GM12878 (cell line): ENCODE results near the gene SLC27A5. TPM values are rescaled to one million over a fixed set of nuclear protein-coding genes. Genes with fewer than 3 reads are reported as not detected.

Experiments used
- ATAC-seq: fragments of 200-7000 bp; cut with Tn5 transposase; 3 replicates; pipeline ENCODE4 v1.9.1; 2020; ENCODE audit warnings: mild to moderate bottlenecking, moderate library complexity
- BruUV-seq: library from RNA; stranded (reverse); fragments of 400-500 nt; replicated peaks from 2 replicates; lab custom pipeline; 2021; lab: Mats Ljungman, UMichigan
- CTCF ChIA-PET: fragments of 300-600 bp; sonication (Branson Sonifier 250); formaldehyde crosslinking; extraction: SDS; loops from one replicate; lab custom pipeline; 2021; ENCODE audit warnings: inconsistent platforms; lab: Yijun Ruan, JAX
- POLR2A ChIA-PET: fragments of 350-600 bp; formaldehyde crosslinking; extraction: SDS; loops from one replicate; lab custom pipeline; 2021; ENCODE audit warnings: inconsistent platforms; lab: Charles Lee
- RAD21 ChIA-PET: fragments of 300-600 bp; sonication (Branson Sonifier 250); formaldehyde crosslinking; loops from one replicate; lab custom pipeline; 2023; ENCODE audit warnings: antibody characterized with exemption; ENCODE audit not compliant: unreplicated experiment; lab: Charles Lee
- SMC1A ChIA-PET: fragments of 300-600 bp; sonication (Branson Sonifier 250); formaldehyde crosslinking; loops from one replicate; lab custom pipeline; 2023; ENCODE audit not compliant: unreplicated experiment, uncharacterized antibody; lab: Charles Lee
- DNase-seq: peaks from one replicate; pipeline ENCODE4 v3.0.0-alpha.2; 2011; ENCODE audit warnings: low read depth, low spot score
- FAIRE-seq: peaks from 3 replicates; lab custom pipeline; 2011; peaks lifted over from hg19 to GRCh38; lab: Jason Lieb, UNC
- H2AFZ ChIP-seq: 2 replicates; pipeline ENCODE4 v1.6.0; 2011; ENCODE audit warnings: low read depth, low read length, control low read depth; ENCODE audit not compliant: control insufficient read depth
- H3K27ac ChIP-seq: 2 replicates; pipeline ENCODE4 v1.5.1; 2011; ENCODE audit warnings: control low read depth; ENCODE audit not compliant: control insufficient read depth, insufficient read depth
- H3K27me3 ChIP-seq, 2 experiments: replicated peaks in 1 of 2; 2 replicates each; pipeline versions ENCODE4 v1.6.0 to v1.6.1; 2011; ENCODE audit warnings: low read length in 1 of 2; ENCODE audit not compliant: control insufficient read depth in 2 of 2, insufficient read depth in 2 of 2
- H3K36me3 ChIP-seq, 2 experiments: 2 replicates each; pipeline ENCODE4 v1.5.1; 2011; ENCODE audit warnings: low read length in 1 of 2; ENCODE audit not compliant: control insufficient read depth in 2 of 2, insufficient read depth in 2 of 2
- H3K4me1 ChIP-seq: 2 replicates; pipeline ENCODE4 v1.6.1; 2011; ENCODE audit warnings: mild to moderate bottlenecking, low read length, moderate library complexity, mixed read lengths; ENCODE audit not compliant: control insufficient read depth, insufficient read depth
- H3K4me2 ChIP-seq: 2 replicates; pipeline ENCODE4 v1.6.0; 2011; ENCODE audit warnings: control low read depth; ENCODE audit not compliant: control insufficient read depth, insufficient read depth
- H3K4me3 ChIP-seq: fragments of 200-600 bp; sonication (generic); 2 replicates; pipeline ENCODE4 v1.5.1; 2016
- H3K79me2 ChIP-seq: 2 replicates; pipeline ENCODE4 v1.6.0; 2011; ENCODE audit warnings: low read length; ENCODE audit not compliant: control insufficient read depth, insufficient read depth
- H3K9ac ChIP-seq: 2 replicates; pipeline ENCODE4 v1.8.0; 2011; ENCODE audit warnings: low read length, control low read depth, mixed read lengths; ENCODE audit not compliant: control insufficient read depth, insufficient read depth
- H3K9me3 ChIP-seq: replicated peaks from 3 replicates; pipeline ENCODE4 v1.5.1; 2011; ENCODE audit warnings: mild to moderate bottlenecking, low read length; ENCODE audit not compliant: control insufficient read depth, insufficient read depth
- H4K20me1 ChIP-seq: 2 replicates; pipeline ENCODE4 v1.6.0; 2011; ENCODE audit not compliant: control insufficient read depth, insufficient read depth
- BACH1 ChIP-seq: fragments of 450-650 bp; IDR thresholded peaks from 2 replicates; pipeline ENCODE4 v1.6.1; 2017; ENCODE audit warnings: mild to moderate bottlenecking, borderline replicate concordance
- DPF2 ChIP-seq: fragments of 450-650 bp; IDR thresholded peaks from 2 replicates; pipeline ENCODE4 v1.6.1; 2017; ENCODE audit warnings: mild to moderate bottlenecking
- EGR1 ChIP-seq, 2 experiments: IDR thresholded peaks; 1 replicate in 1 of 2; 2 replicates in 1 of 2; pipeline ENCODE4 v1.6.1; 2011 to 2012; ENCODE audit warnings: low read depth in 2 of 2, low read length in 2 of 2, borderline replicate concordance in 1 of 2, mild to moderate bottlenecking in 1 of 2, moderate library complexity in 1 of 2
- FOS ChIP-seq: IDR thresholded peaks from 3 replicates; pipeline ENCODE4 v1.6.1; 2011; ENCODE audit warnings: borderline replicate concordance; ENCODE audit not compliant: insufficient read length; ENCODE audit errors: extremely low read depth
- HCFC1 ChIP-seq: fragments of 150-350 bp; IDR thresholded peaks from 2 replicates; pipeline ENCODE4 v1.6.1; 2014; ENCODE audit warnings: low read length
- KAT2A ChIP-seq: conservative IDR thresholded peaks from 2 replicates; pipeline ENCODE4 v1.6.1; 2011; ENCODE audit warnings: low read depth, low read length; ENCODE audit not compliant: control insufficient read depth
- MTA3 ChIP-seq: IDR thresholded peaks from 2 replicates; pipeline ENCODE4 v1.6.1; 2012; ENCODE audit warnings: low read length, inconsistent platforms, borderline replicate concordance
- MXI1 ChIP-seq: fragments of 150-350 bp; IDR thresholded peaks from 2 replicates; pipeline ENCODE4 v1.6.1; 2011; ENCODE audit warnings: low read depth, mild to moderate bottlenecking, inconsistent platforms, low read length, improper control_type of control experiment
- RUNX3 ChIP-seq: IDR thresholded peaks from 2 replicates; pipeline ENCODE4 v1.6.1; 2012; ENCODE audit warnings: low read length, inconsistent platforms
- SIN3A ChIP-seq: IDR thresholded peaks from 2 replicates; pipeline ENCODE4 v1.6.1; 2012; ENCODE audit warnings: low read depth, low read length, improper control_type of control experiment
- SMAD5 ChIP-seq: IDR thresholded peaks from 2 replicates; pipeline ENCODE4 v1.6.1; 2016; ENCODE audit warnings: antibody characterized with exemption, low read depth
- TARDBP ChIP-seq: IDR thresholded peaks from 2 replicates; pipeline ENCODE4 v1.6.1; 2016; ENCODE audit warnings: borderline replicate concordance
- ZNF384 ChIP-seq: IDR thresholded peaks from 2 replicates; pipeline ENCODE4 v1.6.1; 2012; ENCODE audit warnings: low read depth, mild to moderate bottlenecking, low read length, improper control_type of control experiment, borderline replicate concordance
- WGBS: methylation state at CpG from one replicate; pipeline ENCODE4 v1.1.6; 2016; ENCODE audit warnings: low lambda C conversion rate; ENCODE audit not compliant: insufficient replicate concordance, insufficient coverage; ENCODE audit errors: missing lambda C conversion rate; 5-methylcytosine and 5-hydroxymethylcytosine counted together
- in situ Hi-C: fragments of 300-500 bp; cut with MboI; formaldehyde crosslinking; loops from 9 replicates; pipeline ENCODE4 v1.14.3; 2018; ENCODE audit warnings: mixed read lengths
- intact Hi-C: fragments of 100-400 bp; cut with micrococcal nuclease; formaldehyde crosslinking; loops from one replicate; pipeline ENCODE4 v1.14.2; 2022; ENCODE audit not compliant: unreplicated experiment
- polyA plus RNA-seq, 11 experiments: library from polyadenylated mRNA; depleted of rRNA in 4 of 11; unstranded in 6 of 11; stranded (reverse) in 5 of 11; fragments of >200 nt; fragmentation: Nextera tagmentation in 4 of 11; fragmentation: Illumina TruSeq in 1 of 11; extraction: Ambion mirVana in 4 of 11; extraction: Trizol in 1 of 11; gene quantifications; 1 replicate in 1 of 11; 2 replicates in 10 of 11; pipeline versions ENCODE4 v1.2.1 to v1.2.3, GENCODE V29; 2011 to 2016; ENCODE audit warnings: inconsistent platforms in 2 of 11, missing spikeins in 2 of 11, low read depth in 1 of 11
- total RNA-seq, 4 experiments: library from RNA; depleted of rRNA in 3 of 4; stranded (reverse); fragments of >200 nt in 3 of 4; fragmentation: Illumina TruSeq in 1 of 4; extraction: Trizol in 1 of 4; gene quantifications; 2 replicates each; pipeline versions ENCODE4 v1.2.1 to v1.2.3, GENCODE V29; 2013 to 2021

Gene SLC27A5
- total and polyA plus RNA-seq, 10 of the 15 experiments (the other 5 are each of a cell fraction or from before 2014, with no cell fraction given), result 21.2 to 127 (median 31.8) TPM

DNA sequence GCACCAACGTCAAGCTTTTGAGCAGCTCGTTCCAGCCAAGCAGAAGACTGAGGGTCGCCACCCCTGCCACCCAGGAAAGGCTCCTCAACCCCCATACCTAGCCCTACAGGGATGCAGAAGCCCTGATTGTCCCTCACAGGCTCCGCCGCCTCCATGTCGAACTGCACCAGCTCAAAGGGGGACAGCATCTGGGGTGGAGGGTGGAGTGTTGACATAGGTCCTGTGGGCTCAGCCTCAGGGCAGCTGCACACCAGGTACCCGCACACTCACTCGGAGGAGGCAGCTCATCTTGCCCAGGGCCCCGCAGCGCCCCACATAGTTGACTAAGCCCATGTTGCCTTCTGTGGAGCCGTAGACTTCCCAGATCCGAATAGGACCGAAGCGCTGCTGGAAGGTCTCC is 11.6 kb downstream of the SLC27A5 start:
- FAIRE-seq, result no peak

GRCh38 chr19:58499021-58499927 is 12.5 kb downstream of the SLC27A5 start:
- Histone ChIP-seq H3K9ac (peak overlapping the region; percentile 84), H3K27ac (peak overlapping the region; percentile 87), H3K9me3 (no peaks in the 10 kb centered on the region; the same call in 2 of the 3 replicates), H3K4me2 (peak overlapping the region; percentile 84), H3K4me1 (peaks cover 11% of the 10 kb centered on the region), H3K79me2 (peaks cover 11% of the 10 kb centered on the region), H3K36me3 (no peaks in the 10 kb centered on the region), H4K20me1 (no peaks in the 10 kb centered on the region), H3K27me3 (no peaks in the 10 kb centered on the region), H2AFZ (peak overlapping the region; percentile 98), H3K4me3 (peak overlapping the region; percentile 80)
- DNase-seq (peak; percentile 89), ATAC-seq (peak; percentile 99), FAIRE-seq (peak; percentile 95)
- BruUV-seq, result TSS peak; percentile 96
- SMC1A ChIA-PET, result interaction anchor here (1.0 to 2.6 kb wide), 3 partner anchors 10 to 19 kb away, joined by 3 to 16 read pairs (median 3); partner anchors contain the start of gene SLC27A5
- intact Hi-C loops, result no loop called here
- RAD21 ChIA-PET, result interaction anchor here (0.8 to 1.6 kb wide), 3 partner anchors 10 to 137 kb away, joined by 3 to 5 read pairs (median 4); partner anchors contain the start of gene ZNF497
- POLR2A ChIA-PET, result interaction anchor here (0.7 to 1.9 kb wide), 4 partner anchors 11 to 999 kb away, joined by 3 to 9 read pairs (median 5); partner anchors contain the start of genes ZNF497 and ZNF773
- CTCF ChIA-PET, result interaction anchor here (2.3 to 4.2 kb wide), 3 partner anchors 10 to 20 kb away, joined by 10 to 24 read pairs (median 12); partner anchors contain the start of gene ZBTB45
- in situ Hi-C loops, result no loop called here
- WGBS, result 4% methylated on average over 46 of the region's 60 CpGs
- TF ChIP-seq MTA3, result no peak
- TF ChIP-seq DPF2, result peak; percentile 25; the same call in 1 of the 2 replicates
- TF ChIP-seq BACH1, result 0 out of 2 replicates have a peak, but pooled peaks have one; percentile 54
- peak; percentile 89 for TF ChIP-seq HCFC1
- TF ChIP-seq SIN3A, result 0 out of 2 replicates have a peak, but pooled peaks have one; percentile 64
- TF ChIP-seq FOS, result no peak
- peak; percentile 58; the same call in 1 of the 2 replicates for TF ChIP-seq SMAD5
- TF ChIP-seq KAT2A, result no peak
- TF ChIP-seq EGR1 (IDR thresholded peaks at IDR 0.05; ENCODE audit: borderline replicate concordance in 1 of 2, low read depth in 2 of 2, low read length in 2 of 2), result peak in 1 of 2 experiments; percentile 78; a peak in 1 of 3 replicates
- TF ChIP-seq TARDBP, result peak; percentile 83; the same call in 1 of the 2 replicates
- TF ChIP-seq RUNX3, result peak; percentile 86

More for the DNA sequence above, 11.6 kb downstream of the SLC27A5 start:
- H3K36me3 ChIP-seq, result no peaks in the 10 kb centered on the region
- no peak overlapping the region for H2AFZ ChIP-seq
- H3K79me2 ChIP-seq, result peaks cover 11% of the 10 kb centered on the region
- no peaks in the 10 kb centered on the region; the same call in 2 of the 3 replicates for H3K9me3 ChIP-seq
- no peak overlapping the region for H3K27ac ChIP-seq
- DNase-seq (no peak), ATAC-seq (no peak)
- 97% methylated on average over 14 of the region's 14 CpGs for WGBS
- peak overlapping the region; percentile 78 for H3K4me2 ChIP-seq
- in situ Hi-C loops (no loop called here), intact Hi-C loops (no loop called here)
- SMC1A ChIA-PET, result interaction anchor here (1.1 to 2.6 kb wide), 2 partner anchors 11 to 12 kb away, joined by 3 to 16 read pairs; partner anchors contain the start of gene SLC27A5
- RAD21 ChIA-PET, result no interaction called here
- CTCF ChIA-PET, result interaction anchor here (2.3 to 4.2 kb wide), 3 partner anchors 11 to 19 kb away, joined by 10 to 24 read pairs (median 12); partner anchors contain the start of gene ZBTB45
- H3K9ac ChIP-seq, result no peak overlapping the region
- 0 out of 2 replicates have a peak overlapping the region, but pooled peaks have one; percentile 66 for H3K4me3 ChIP-seq
- peaks cover 8% of the 10 kb centered on the region for H3K4me1 ChIP-seq
- H3K27me3 ChIP-seq, result no peaks in the 10 kb centered on the region
- H4K20me1 ChIP-seq, result no peaks in the 10 kb centered on the region
- POLR2A ChIA-PET, result interaction anchor here (0.6 to 1.9 kb wide), 3 partner anchors 12 to 211 kb away, joined by 3 to 9 read pairs (median 6); partner anchors contain the start of gene ZNF497
- no peak for TF ChIP-seq MXI1
- TF ChIP-seq ZNF384, result no peak
- no TSS peak for BruUV-seq
